NCI-H187 (cell line): ENCODE data around the gene FDXR.

Experiments used
- DNase-seq, 2 experiments: peaks; one replicate each; lab custom pipeline; 2025; lab: John Stamatoyannopoulos, UW

FDXR gene

GRCh38 chr17:74833501-74834377, 39.1 kb downstream of the FDXR start:
- no peak for DNase-seq

DNA sequence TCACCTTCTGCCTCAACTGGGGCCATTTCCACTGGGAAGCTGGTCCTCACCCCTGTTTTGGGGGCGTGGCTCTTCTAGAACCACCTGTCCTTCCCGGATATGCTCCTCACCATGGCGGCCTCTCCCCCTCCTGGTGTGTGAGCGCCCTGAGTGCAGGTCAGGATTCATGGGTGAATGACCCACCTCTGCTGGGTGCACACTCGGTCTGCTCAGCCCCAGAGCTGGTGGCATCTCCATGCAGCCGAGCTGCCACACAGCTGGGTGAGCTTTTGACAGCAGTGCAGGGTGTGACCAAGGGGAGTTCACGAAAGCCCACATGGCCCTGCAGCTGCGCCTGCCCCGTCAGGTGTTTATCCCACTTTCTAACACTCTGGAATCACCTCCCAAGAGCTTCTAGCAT, 40.4 kb downstream of the FDXR start:
- DNase-seq: no peak

GRCh38 chr17:74831444-74832146, 41.2 kb downstream of the FDXR start:
- no peak for DNase-seq

GRCh38 chr17:74830861-74831260, 41.9 kb downstream of the FDXR start:
- no peak for DNase-seq

DNA sequence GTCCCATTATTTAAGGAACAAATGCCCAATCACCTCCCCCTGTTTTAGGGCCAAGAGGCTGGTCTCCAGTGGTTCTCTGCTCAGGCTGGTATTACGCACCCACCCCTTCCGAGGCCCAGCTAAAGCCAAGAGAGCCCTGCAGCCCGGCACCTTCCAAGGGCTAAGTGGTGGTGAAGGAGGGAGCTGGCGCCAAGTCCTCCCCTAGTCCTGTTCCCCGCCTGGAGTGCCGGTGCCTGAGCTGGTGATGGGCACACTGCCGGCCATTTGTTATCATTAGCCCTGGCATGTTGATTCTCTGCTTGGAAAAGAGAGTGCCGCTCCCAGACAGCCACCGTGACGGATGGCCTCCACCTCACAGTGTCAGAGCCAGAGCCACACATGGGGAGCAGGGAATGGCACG, 45.0 kb downstream of the FDXR start:
- no peak for DNase-seq

DNA sequence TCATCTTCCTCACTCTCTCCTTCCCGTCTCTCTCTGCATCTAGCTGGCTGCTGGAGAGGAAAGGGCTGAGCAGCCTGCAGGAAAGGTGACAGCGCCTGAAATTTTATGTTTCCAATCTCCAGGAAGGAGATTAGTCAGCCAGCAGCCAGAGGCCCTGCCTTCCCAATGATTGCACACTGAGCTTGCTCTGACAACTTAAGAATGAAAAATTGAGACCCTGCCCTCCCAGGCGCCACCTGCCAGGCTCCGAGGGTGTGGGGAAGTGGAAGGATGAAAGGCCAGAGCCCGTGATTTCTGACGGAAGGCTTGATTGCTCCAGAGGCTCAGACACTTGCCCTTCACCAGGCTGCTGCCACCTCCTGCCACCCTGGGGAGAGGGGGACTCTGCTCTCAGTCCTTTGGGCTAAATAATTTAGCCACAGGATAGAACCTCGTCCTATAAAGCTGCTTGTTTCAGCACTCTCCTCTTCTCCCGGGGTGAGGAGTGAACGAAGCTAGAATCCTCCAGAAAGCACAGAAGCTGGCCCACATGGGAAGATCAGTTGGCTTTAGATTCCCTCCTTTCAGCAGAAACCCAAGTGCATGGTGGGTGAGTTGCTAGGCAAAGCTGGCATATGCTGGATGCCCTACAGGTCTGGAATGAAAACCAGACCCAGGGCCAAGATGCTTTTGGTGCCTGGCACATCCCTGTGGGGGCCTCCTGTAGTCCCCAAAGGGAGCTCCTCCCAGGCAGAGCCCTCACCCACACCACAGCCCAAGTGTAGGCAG, 46.7 kb downstream of the FDXR start:
- no peak for DNase-seq

DNA sequence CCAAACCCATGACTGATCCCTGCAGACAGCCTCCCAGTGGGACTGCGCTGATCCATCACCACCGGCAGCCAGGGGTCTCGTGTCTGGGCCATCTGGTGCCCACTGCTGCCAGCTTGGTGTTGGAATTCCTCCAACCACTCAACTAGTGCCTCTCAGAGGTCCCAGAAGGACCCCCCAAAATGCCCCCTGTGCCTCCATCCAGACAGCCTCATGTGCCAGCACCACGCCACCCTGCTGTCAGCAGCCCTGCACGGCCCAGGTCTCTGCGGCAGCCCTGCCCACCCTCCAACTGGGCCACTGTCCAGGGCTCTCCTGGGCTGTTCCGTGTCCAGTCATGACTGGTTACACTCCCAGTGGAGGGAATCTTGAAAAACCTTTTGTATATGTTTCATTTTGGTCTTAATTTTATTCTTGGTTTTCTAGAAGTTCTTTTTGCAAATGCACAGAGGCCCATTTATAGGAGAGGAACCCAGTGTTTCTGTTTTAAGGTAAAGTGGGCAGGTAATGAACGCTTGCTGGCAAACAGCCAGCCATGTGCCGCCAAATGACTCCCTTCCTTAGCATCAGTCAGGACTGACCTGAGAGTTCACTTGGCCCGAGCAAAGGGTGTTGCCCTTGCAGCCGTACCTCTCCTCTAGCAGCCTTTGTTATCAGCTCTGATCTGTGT, 47.7 kb downstream of the FDXR start:
- no peak for DNase-seq

DNA sequence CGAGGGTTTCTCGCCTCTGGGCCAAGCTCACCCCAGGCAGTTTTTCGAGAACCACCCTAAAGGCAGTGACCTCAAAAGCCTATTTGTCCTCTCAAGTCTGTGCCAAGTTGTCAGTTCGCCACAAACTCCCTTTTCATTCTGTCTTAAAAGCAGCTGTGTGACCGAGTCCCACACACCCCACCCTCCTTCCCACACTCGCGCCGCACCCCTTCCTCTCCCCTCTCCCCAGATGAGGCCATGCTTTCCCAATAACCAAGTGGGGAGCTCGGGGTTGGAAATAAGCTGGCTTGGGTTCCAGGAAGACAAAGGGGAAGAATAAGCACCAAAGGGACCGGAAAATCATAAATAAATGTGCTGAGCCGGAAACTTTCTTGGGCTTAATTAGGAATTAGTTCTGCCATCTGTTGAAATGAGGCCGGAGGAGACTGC, 49.8 kb downstream of the FDXR start:
- DNase-seq: no peak

DNA sequence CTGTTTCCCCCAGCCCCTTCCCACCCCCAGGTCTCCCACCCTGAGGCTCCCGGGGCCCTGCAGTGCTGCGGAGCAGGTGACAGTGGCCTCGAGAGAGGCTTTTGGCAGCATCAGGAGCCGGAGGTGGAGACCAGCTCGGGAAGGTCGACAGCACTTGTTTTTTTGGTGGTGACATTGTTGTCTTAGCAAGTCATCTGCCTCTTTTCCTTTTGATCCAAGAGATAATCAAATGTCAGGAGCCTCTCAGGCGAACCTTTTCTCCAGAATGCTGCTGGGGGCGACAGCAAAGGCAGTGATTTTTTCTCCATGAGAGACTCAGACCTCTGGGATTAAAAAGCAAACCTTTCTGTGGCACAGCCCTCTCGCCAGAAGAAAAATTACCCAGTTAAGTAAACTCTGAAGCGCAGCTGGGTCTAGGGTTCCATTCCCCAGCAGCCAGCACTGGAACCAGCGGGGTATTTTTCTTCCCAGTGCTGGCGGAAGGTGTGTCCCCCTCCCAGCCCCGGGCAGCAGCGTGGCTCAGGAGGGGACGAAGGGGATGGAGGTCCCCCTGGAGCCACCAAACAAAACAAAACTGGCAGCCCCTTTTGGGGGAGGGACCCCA, 50.4 kb downstream of the FDXR start:
- no peak for DNase-seq

DNA sequence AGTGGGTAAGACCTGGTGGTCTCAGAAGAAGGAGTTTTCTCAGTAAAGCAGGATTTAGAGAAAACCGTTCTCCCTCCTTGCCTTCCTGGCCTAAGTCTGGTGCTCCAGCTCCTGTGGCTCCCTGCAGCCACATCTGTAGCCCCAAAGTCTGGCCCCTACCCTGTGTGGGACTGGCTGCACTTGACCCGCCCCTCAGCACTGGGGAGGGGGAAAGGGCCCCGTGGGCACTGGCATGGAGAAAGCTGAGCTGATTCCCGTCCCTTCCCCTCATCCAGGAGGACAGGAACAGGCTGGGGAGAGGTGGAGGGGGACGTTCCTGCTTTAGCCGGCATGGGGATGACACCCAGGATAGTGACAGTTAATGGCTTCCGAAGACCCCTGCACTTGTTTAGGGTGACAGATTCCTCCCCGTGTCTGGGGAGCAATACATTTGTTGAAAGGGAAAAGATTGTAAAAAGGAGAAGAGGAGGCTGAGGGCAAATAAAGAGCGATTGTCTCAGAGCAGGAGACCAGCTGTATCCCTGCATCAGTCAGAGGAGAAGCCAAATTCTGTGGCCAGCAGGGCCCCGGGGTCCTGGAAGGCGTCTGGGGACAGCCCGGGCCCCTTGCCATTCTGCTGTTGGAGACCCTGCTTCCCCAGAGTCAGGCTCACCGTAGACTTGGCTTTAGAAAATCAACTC, 51.0 kb downstream of the FDXR start:
- no peak for DNase-seq

DNA sequence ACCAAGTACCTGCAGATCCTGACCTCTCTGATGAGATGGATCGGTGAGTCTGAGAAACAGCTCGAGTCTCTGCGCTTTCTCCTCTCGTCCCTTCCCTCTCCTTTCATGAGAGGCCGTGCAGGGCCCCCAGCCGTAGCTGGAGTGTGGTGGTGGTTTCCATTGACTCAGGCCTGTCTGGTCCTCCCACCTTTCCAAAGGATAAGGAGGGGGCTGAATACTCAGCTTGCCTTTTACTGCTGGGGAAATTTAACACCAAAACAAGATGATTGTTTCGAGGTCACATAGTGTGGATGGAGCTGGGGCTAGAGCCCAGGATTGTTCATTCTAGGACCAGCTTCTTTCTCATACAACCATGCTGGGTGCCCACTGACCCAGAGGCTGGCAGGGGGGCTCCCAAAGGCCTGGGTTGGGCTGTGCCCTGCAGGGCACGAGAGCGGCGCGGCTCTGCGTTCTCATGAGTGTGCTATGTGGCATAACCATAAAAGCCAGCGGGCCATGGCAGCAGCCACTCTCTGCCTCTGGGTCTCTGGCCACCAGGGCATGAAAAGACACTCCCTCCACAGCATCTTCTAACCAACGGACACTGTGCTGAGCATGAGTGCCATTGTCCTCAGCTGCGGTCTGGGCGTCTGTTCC, 52.9 kb downstream of the FDXR start:
- DNase-seq: no peak

GRCh38 chr17:74818291-74818938, 54.4 kb downstream of the FDXR start:
- no peak for DNase-seq

DNA sequence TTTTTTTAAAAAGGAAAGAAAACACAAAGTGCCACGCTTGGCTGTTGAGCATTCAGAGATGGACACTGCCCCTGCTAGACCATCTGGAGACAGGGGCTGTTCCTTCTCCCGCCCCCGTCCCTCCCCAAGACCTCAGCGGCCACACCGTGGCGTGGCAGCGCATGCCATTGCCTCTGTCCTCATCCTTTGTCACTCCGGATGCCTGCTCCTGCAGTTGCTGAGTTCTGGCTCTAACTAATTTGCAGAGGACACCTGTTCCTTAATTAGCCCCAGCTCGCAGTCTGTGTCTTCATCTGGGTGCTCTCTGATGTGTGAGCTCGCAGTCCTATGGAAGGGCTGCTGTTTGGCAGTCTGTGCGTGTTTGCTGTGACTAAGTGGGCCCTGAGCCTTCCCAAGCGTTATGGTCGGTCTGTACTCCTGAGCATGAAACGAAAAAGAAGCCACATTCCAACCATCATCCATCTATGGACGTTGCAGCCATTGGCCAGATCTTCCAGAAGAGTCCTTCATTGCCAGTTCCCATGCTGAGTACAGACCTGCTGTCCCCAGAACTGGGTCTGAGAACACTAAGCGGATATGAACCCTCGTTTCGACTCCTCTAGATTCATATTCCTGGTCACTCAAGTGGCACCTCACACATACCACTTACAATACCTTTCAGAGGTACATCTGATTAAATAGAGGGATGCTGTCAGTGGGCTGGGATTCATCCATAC, 55.7 kb downstream of the FDXR start:
- no peak for DNase-seq

DNA sequence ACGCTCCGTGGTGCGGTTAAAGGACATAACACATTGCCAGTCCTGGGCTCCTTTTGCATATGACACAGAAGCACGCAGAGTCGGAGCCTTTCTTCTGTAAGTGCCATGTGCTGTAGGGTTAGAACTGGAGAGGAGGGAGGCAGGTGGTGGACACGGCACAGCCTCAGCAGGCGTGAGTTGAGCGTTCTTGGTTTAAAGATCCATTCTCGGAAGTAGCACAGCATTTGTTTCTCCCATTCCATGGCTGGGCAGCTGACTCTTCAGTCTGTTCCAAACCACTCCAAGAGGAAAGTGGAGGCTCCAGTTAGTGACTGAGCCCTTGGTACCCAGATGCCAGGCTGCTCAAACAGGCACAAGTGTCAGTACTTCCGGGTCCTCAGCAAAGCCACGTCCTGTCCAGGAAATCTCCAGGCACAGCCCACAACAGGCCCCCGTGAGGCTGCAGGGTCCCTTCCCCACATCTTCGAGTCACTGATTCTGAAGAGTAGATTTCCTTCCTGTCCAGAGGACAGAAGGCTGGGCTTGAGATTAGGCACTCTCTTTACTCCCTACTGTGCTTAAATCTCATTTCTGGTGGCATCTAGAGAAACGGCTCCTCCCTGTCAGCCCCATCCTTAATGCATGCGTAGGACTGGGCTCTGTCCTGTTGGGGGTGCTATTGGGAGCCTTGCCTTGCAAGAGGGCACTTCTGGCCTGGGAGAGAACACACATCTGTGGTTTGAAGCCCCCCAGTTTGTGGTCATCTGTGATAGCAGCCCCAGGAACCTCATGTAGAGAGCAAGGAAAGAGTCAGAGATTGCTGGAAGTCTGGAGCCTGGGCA, 57.0 kb downstream of the FDXR start:
- DNase-seq: no peak

DNA sequence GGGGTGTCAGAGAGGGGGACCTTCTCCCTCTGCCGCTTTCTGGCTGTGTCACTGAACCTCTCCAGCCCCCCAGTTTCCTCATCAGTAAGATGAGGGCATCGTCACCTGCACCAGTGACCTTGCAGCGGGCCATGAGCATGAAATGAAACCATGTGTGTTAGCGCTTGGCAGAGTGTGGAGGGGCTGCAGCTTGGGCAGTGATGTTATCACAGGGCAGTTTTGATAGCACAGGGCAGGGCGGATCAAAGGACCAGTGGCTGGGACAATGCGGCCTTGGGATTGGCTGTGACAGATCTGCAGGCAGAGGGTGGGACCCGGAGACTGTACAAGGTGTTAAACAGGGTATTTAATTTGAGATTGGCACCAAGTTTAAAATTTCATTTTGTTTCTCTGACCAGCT, 57.7 kb downstream of the FDXR start:
- no peak for DNase-seq

GRCh38 chr17:74814453-74814852, 58.3 kb downstream of the FDXR start:
- DNase-seq: no peak
